Uterus (tissue), 4 donors: ENCODE measurements around the gene CROT. TPM values are rescaled to one million over a fixed set of nuclear protein-coding genes. Genes with fewer than 3 reads are reported as not detected.

Experiments
- DNase-seq, 2 donors: peaks; one replicate each; pipeline ENCODE4 v3.0.0-alpha.2; 2019 to 2020
- H3K27ac ChIP-seq, 2 donors: fragments of 200-600 bp; sonication (generic); 1 replicate in 1 of 2; 2 replicates in 1 of 2; pipeline ENCODE4 v1.5.1; 2016 to 2018
- H3K27me3 ChIP-seq, 2 donors: fragments of 200-600 bp; sonication (generic); one replicate each; pipeline ENCODE4 v1.5.1; 2018 to 2019; ENCODE audit warnings: control low read depth in 1 of 2
- H3K36me3 ChIP-seq, 2 donors: fragments of 200-600 bp; sonication (generic); one replicate each; pipeline ENCODE4 v1.5.1; 2019; ENCODE audit warnings: control low read depth in 1 of 2
- H3K4me1 ChIP-seq, 2 donors: fragments of 200-600 bp; sonication (generic); one replicate each; pipeline ENCODE4 v1.5.1; 2018 to 2019; ENCODE audit warnings: control low read depth in 1 of 2
- H3K4me3 ChIP-seq, 2 donors: fragments of 200-600 bp; sonication (generic); 1 replicate in 1 of 2; 2 replicates in 1 of 2; pipeline ENCODE4 v1.5.1; 2018 to 2019; ENCODE audit warnings: mild to moderate bottlenecking in 1 of 2
- H3K9me3 ChIP-seq, 2 donors: fragments of 200-600 bp; sonication (generic); one replicate each; pipeline ENCODE4 v1.5.1; 2019; ENCODE audit warnings: control low read depth in 1 of 2
- POLR2A ChIP-seq, 2 donors: fragments of 450-650 bp; IDR thresholded peaks; one replicate each; pipeline ENCODE4 v1.6.1; 2016; ENCODE audit warnings: antibody characterized with exemption in 2 of 2, mild to moderate bottlenecking in 1 of 2, moderate library complexity in 1 of 2
- intact Hi-C: fragments of 100-400 bp; cut with DNase I; formaldehyde crosslinking; loops from one replicate; pipeline ENCODE4 v1.15.1; 2023; ENCODE audit warnings: low total_unique reads
- total RNA-seq, 4 donors: library from RNA; depleted of rRNA in 3 of 4; stranded (reverse); fragments of >200 nt in 3 of 4; gene quantifications; one replicate each; pipeline versions ENCODE4 v1.1.0 to v1.2.4, GENCODE V29; 2014 to 2023
- TF ChIP-seq, protein P1 (sequence below), 4 experiments: fragments of 200-600 bp in 2 of 4; fragments of 450-650 bp in 2 of 4; sonication (generic) in 2 of 4; IDR thresholded peaks; one replicate each; pipeline ENCODE4 v1.5.1; 2016 to 2019; ENCODE audit warnings: antibody characterized with exemption in 4 of 4, mild to moderate bottlenecking in 2 of 4, moderate library complexity in 1 of 4
- donor health status: DM: yes; HTN: yes; CAD: no.

Gene CROT
- total RNA-seq, 4 donors from 2014 or later: 4.1 to 43.0 (median 14.0) TPM

DNA sequence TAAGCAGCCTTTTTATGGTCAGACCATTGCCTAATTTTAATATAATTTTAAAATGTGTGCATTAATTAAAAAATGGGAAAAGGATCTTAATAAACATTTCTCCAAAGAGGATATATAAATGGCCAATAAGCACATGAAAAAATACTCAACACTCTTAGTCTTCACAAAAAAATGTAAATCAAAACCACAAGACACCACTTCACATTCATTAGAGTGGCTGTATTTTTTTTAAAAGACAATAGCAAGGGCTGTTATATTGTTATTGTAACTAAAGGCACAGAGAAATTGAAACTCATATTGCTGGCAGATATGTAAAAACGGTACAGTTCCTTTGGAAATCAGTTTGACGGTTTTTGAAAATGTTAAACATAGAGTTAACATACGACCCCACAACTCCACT lies 3.2 kb upstream of the CROT start:
- H3K4me3 ChIP-seq: no peak overlapping the region
- peaks cover 0 to 8% of the 10 kb centered on the region in 2 donors for H3K4me1 ChIP-seq
- intact Hi-C loops: no loop called here
- H3K36me3 ChIP-seq: no peaks in the 10 kb centered on the region
- TF ChIP-seq, protein P1, sequence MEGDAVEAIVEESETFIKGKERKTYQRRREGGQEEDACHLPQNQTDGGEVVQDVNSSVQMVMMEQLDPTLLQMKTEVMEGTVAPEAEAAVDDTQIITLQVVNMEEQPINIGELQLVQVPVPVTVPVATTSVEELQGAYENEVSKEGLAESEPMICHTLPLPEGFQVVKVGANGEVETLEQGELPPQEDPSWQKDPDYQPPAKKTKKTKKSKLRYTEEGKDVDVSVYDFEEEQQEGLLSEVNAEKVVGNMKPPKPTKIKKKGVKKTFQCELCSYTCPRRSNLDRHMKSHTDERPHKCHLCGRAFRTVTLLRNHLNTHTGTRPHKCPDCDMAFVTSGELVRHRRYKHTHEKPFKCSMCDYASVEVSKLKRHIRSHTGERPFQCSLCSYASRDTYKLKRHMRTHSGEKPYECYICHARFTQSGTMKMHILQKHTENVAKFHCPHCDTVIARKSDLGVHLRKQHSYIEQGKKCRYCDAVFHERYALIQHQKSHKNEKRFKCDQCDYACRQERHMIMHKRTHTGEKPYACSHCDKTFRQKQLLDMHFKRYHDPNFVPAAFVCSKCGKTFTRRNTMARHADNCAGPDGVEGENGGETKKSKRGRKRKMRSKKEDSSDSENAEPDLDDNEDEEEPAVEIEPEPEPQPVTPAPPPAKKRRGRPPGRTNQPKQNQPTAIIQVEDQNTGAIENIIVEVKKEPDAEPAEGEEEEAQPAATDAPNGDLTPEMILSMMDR (IDR thresholded peaks at IDR 0.05): no peak
- TF ChIP-seq POLR2A (IDR thresholded peaks at IDR 0.05): no peak
- H3K9me3 ChIP-seq: no peaks in the 10 kb centered on the region
- H3K27ac ChIP-seq: no peak overlapping the region
- no peaks in the 10 kb centered on the region for H3K27me3 ChIP-seq
- DNase-seq: no peak

DNA sequence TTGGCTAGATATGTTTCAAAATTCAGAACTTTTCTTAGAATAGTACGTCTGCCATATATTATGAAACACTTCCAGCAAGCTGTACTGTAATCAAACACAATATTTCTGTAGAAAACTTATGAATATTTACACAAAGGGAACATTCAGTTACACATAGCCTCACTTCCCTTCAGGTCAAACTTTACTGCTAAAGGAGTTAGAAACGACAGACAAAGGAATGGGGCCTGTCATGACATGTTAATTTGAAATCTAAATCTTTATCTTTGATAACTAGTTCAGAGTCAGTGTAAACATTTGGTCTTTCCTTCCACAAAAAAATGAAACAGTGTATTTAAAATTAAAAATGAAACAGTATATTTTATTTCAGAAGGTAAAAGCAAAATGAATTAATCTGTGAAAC lies 1.0 kb upstream of the CROT start:
- no peak for TF ChIP-seq POLR2A (IDR thresholded peaks at IDR 0.05)
- TF ChIP-seq, protein P1 (IDR thresholded peaks at IDR 0.05): no peak
- intact Hi-C loops: no loop called here

DNA sequence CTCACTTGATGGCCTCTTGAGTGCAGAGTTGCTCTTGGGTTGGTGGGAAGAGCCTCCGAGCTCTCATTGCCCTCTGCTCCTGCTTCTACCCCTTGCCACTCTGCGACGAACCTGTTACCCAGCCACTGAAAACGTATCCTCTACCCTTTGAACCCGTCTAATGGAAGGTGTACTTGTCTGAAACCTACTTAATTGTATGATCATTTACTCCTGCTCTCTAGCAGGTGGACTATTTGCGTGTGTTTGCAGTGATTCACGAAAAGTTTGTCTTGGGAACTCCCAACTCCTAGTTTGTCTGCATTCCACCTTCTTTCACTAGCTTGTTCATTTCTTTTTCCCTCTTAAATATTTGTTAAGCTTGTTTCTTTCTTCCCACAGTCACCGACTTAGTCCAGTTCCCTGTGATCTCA lies 503 bp downstream of the CROT start:
- H3K27me3 ChIP-seq: no peaks in the 10 kb centered on the region
- intact Hi-C loops: no loop called here
- H3K4me1 ChIP-seq: peaks cover 0 to 8% of the 10 kb centered on the region in 2 donors
- H3K9me3 ChIP-seq: no peaks in the 10 kb centered on the region
- peak overlapping the region; percentile 60 to 72 for H3K4me3 ChIP-seq
- H3K36me3 ChIP-seq: no peaks in the 10 kb centered on the region
- H3K27ac ChIP-seq: peak overlapping the region; percentile 84 to 89
- no peak for DNase-seq
- TF ChIP-seq, protein P1 (IDR thresholded peaks at IDR 0.05): no peak
- no peak for TF ChIP-seq POLR2A (IDR thresholded peaks at IDR 0.05)

More for the DNA sequence above, 1.0 kb upstream of the CROT start:
- DNase-seq: no peak
- H3K4me3 ChIP-seq: peak overlapping the region; percentile 60 to 72
- H3K27me3 ChIP-seq: no peaks in the 10 kb centered on the region
- H3K27ac ChIP-seq: peak overlapping the region; percentile 84 to 89
- H3K4me1 ChIP-seq: peaks cover 0 to 8% of the 10 kb centered on the region in 2 donors
- no peaks in the 10 kb centered on the region for H3K36me3 ChIP-seq
- H3K9me3 ChIP-seq: no peaks in the 10 kb centered on the region

DNA sequence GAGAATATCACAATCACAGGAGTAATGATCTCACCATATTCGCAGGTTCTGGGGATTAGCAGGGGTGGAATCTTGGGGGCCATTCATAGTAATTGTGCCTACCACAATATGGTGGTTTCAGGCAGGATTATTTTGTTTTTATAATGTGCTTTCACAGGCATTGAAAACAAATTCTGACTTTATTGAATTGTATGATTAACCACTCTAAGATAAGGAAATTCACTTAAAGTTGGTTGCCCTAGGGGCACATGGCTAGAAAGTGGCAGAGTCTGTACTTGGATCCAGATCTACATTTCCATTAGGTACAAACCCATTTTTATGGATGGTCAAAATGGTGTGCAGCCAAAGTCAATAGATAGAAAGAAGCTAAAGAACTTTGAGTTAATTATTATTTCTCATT lies 1.7 kb downstream of the CROT start:
- H3K4me1 ChIP-seq: peaks cover 0 to 8% of the 10 kb centered on the region in 2 donors
- H3K27ac ChIP-seq: no peak overlapping the region
- DNase-seq: no peak
- no peaks in the 10 kb centered on the region for H3K9me3 ChIP-seq
- no peaks in the 10 kb centered on the region for H3K36me3 ChIP-seq
- intact Hi-C loops: no loop called here
- TF ChIP-seq, protein P1 (IDR thresholded peaks at IDR 0.05): no peak
- TF ChIP-seq POLR2A (IDR thresholded peaks at IDR 0.05): no peak
- no peak overlapping the region for H3K4me3 ChIP-seq
- H3K27me3 ChIP-seq: no peaks in the 10 kb centered on the region

DNA sequence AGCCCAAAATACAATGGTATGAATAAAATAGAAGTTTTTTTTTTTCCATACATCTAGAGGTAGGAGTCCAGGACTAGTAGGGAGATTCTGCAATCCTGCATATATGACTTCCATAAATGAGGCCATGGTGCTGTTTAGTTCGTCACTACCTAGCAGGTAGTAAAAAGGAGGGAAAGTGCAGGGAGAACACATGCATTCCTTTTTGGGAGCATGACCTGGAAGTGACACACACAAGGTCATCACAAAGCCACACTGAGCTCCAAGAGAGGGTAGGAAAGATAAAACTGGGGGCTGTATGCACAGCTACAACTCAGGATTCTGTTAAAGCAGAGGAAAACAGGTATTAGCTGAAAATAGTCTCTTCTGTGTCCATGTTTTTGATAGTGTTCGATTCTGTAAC lies 2.2 kb downstream of the CROT start:
- H3K27me3 ChIP-seq: no peaks in the 10 kb centered on the region
- H3K4me1 ChIP-seq: peaks cover 0 to 8% of the 10 kb centered on the region in 2 donors
- no peaks in the 10 kb centered on the region for H3K9me3 ChIP-seq
- no peak overlapping the region for H3K27ac ChIP-seq
- no peaks in the 10 kb centered on the region for H3K36me3 ChIP-seq
- no peak overlapping the region for H3K4me3 ChIP-seq
- DNase-seq: no peak
- TF ChIP-seq POLR2A (IDR thresholded peaks at IDR 0.05): no peak
- TF ChIP-seq, protein P1 (IDR thresholded peaks at IDR 0.05): no peak
- intact Hi-C loops: no loop called here
